HepG2 (cell line): ENCODE data around the gene SMAD2. TPM values are rescaled to one million over a fixed set of nuclear protein-coding genes. Genes with fewer than 3 reads are reported as not detected.

Experiments
- ATAC-seq: fragments of 200-7000 bp; cut with Tn5 transposase; 3 replicates; pipeline ENCODE4 v1.9.1; 2020; ENCODE audit warnings: mild to moderate bottlenecking, moderate library complexity
- BruUV-seq: library from RNA; stranded (reverse); fragments of 400-500 nt; replicated peaks from 2 replicates; lab custom pipeline; 2021; lab: Mats Ljungman, UMichigan
- CTCF ChIA-PET: fragments of 300-600 bp; formaldehyde crosslinking; extraction: SDS; loops from one replicate; lab custom pipeline; 2021; ENCODE audit warnings: low total read pairs, inconsistent platforms, low intra/inter-chr PET ratio; lab: Yijun Ruan, JAX
- POLR2A ChIA-PET: fragments of 350-600 bp; sonication (Branson Sonifier 250); formaldehyde crosslinking; loops from one replicate; lab custom pipeline; 2020; ENCODE audit warnings: antibody characterized with exemption, inconsistent platforms; lab: Yijun Ruan, JAX
- DNase-seq: peaks from one replicate; pipeline ENCODE4 v3.0.0-alpha.2; 2015; ENCODE audit warnings: low spot score
- FAIRE-seq: peaks from 3 replicates; lab custom pipeline; 2011; peaks lifted over from hg19 to GRCh38; lab: Jason Lieb, UNC
- H2AFZ ChIP-seq: one replicate; pipeline ENCODE4 v1.6.1; 2011; ENCODE audit warnings: low read length, inconsistent platforms
- H3K27ac ChIP-seq: fragments of 300-600 bp; 3 replicates; pipeline ENCODE4 v1.8.0; 2011; ENCODE audit warnings: mixed run types, mild to moderate bottlenecking, mixed read lengths, low read length, inconsistent platforms; ENCODE audit not compliant: insufficient read depth; ENCODE audit errors: extremely low read length
- H3K27me3 ChIP-seq, 2 experiments: fragments of 200-600 bp in 1 of 2; 2 replicates in 1 of 2; 3 replicates in 1 of 2; pipeline versions ENCODE4 v1.6.0 to v1.8.0; 2011; ENCODE audit warnings: low read length in 2 of 2, mild to moderate bottlenecking in 2 of 2, moderate library complexity in 2 of 2, inconsistent platforms in 1 of 2; ENCODE audit not compliant: insufficient read depth in 2 of 2, control insufficient read depth in 1 of 2
- H3K36me3 ChIP-seq, 2 experiments: fragments of 200-600 bp in 1 of 2; replicated peaks in 1 of 2; 2 replicates in 1 of 2; 3 replicates in 1 of 2; pipeline versions ENCODE4 v1.5.1 to v1.8.0; 2011; ENCODE audit warnings: low read length in 2 of 2, inconsistent platforms in 1 of 2; ENCODE audit not compliant: insufficient read depth in 2 of 2, control insufficient read depth in 1 of 2
- H3K4me1 ChIP-seq: 2 replicates; pipeline ENCODE4 v1.5.1; 2012; ENCODE audit warnings: low read length, inconsistent platforms; ENCODE audit not compliant: insufficient read depth
- H3K4me2 ChIP-seq: 2 replicates; pipeline ENCODE4 v1.6.0; 2011; ENCODE audit warnings: low read depth, low read length, inconsistent platforms
- H3K4me3 ChIP-seq, 3 experiments: fragments of 200-600 bp in 1 of 3; sonication (generic), shearing (Covaris generic) in 1 of 3; replicated peaks in 1 of 3; 2 replicates each; pipeline ENCODE4 v1.5.1; 2011 to 2016; ENCODE audit warnings: low read length in 3 of 3, inconsistent platforms in 2 of 3, low read depth in 2 of 3, mild to moderate bottlenecking in 2 of 3, control low read depth in 1 of 3, mixed read lengths in 1 of 3; ENCODE audit not compliant: insufficient read depth in 1 of 3
- H3K79me2 ChIP-seq: one replicate; pipeline ENCODE4 v1.6.1; 2011; ENCODE audit warnings: low read length, inconsistent platforms; ENCODE audit not compliant: insufficient read depth
- H3K9ac ChIP-seq: 2 replicates; pipeline ENCODE4 v1.6.0; 2011; ENCODE audit warnings: mild to moderate bottlenecking, low read depth, low read length, inconsistent platforms; ENCODE audit not compliant: insufficient read depth
- H3K9me3 ChIP-seq: 2 replicates; pipeline ENCODE4 v1.5.1; 2012; ENCODE audit warnings: mild to moderate bottlenecking, low read length
- H4K20me1 ChIP-seq: 2 replicates; pipeline ENCODE4 v1.6.0; 2011; ENCODE audit warnings: inconsistent platforms, mild to moderate bottlenecking, low read length, moderate library complexity; ENCODE audit not compliant: insufficient read depth
- BRF2 ChIP-seq: sonication (generic); formaldehyde crosslinking; IDR thresholded peaks from 2 replicates; pipeline ENCODE4 v1.8.1; 2022; ENCODE audit warnings: mild to moderate bottlenecking, missing genetic modification reagents
- HOXA9 ChIP-seq: sonication (generic); formaldehyde crosslinking; IDR thresholded peaks from 2 replicates; pipeline ENCODE4 v1.8.1; 2022; ENCODE audit warnings: missing genetic modification reagents, mild to moderate bottlenecking, moderate library complexity, borderline replicate concordance
- PATZ1 ChIP-seq: sonication (generic); formaldehyde crosslinking; IDR thresholded peaks from 2 replicates; pipeline ENCODE4 v1.4.0; 2020; ENCODE audit warnings: missing genetic modification reagents
- RXRA ChIP-seq: sonication (generic); formaldehyde crosslinking; IDR thresholded peaks from 2 replicates; pipeline ENCODE4 v1.5.1; 2020; ENCODE audit warnings: missing genetic modification reagents
- SIN3B ChIP-seq: fragments of 150-350 bp; IDR thresholded peaks from 2 replicates; pipeline ENCODE4 v1.6.1; 2014; ENCODE audit warnings: low read length
- ZBTB7B ChIP-seq: sonication (generic); formaldehyde crosslinking; IDR thresholded peaks from 2 replicates; pipeline ENCODE4 v1.4.0; 2020; ENCODE audit warnings: missing genetic modification reagents
- ZNF414 ChIP-seq: sonication (generic); formaldehyde crosslinking; IDR thresholded peaks from 2 replicates; pipeline ENCODE4 v1.5.0; 2020; ENCODE audit warnings: missing genetic modification reagents
- ZNF766 ChIP-seq: sonication (generic); formaldehyde crosslinking; IDR thresholded peaks from 2 replicates; pipeline ENCODE4 v1.5.0; 2020; ENCODE audit warnings: missing genetic modification reagents, borderline replicate concordance
- ZSCAN22 ChIP-seq: sonication (generic); formaldehyde crosslinking; IDR thresholded peaks from 2 replicates; pipeline ENCODE4 v1.4.0; 2020; ENCODE audit warnings: mild to moderate bottlenecking, missing genetic modification reagents
- WGBS: methylation state at CpG from one replicate; pipeline ENCODE4 v1.1.6; 2017; ENCODE audit warnings: low lambda C conversion rate; 5-methylcytosine and 5-hydroxymethylcytosine counted together
- in situ Hi-C: cut with HindIII; loops from 2 replicates; pipeline ENCODE4 v1.10.0; 2017; ENCODE audit warnings: low pct_unique_long_range_greater_than_20kb; ENCODE audit not compliant: extremely low pct_ligation_motif_present
- intact Hi-C: fragments of 100-400 bp; cut with micrococcal nuclease; formaldehyde crosslinking; loops from one replicate; pipeline ENCODE4 v1.10.0; 2022; ENCODE audit not compliant: unreplicated experiment
- polyA plus RNA-seq, 8 experiments: library from polyadenylated mRNA; depleted of rRNA in 3 of 8; stranded (reverse) in 7 of 8; unstranded in 1 of 8; fragments of >200 nt; fragmentation: Illumina TruSeq in 4 of 8; extraction: Trizol in 4 of 8; gene quantifications; 2 replicates each; pipeline versions ENCODE4 v1.2.1 to v1.2.3, GENCODE V29; 2011 to 2016; ENCODE audit warnings: low read depth in 4 of 8, missing spikeins in 1 of 8, mixed read lengths in 1 of 8; ENCODE audit not compliant: insufficient read depth in 1 of 8
- total RNA-seq, 5 experiments: library from RNA; depleted of rRNA; stranded (reverse); fragments of >200 nt; fragmentation: Illumina TruSeq; extraction: Trizol; gene quantifications; 2 replicates each; pipeline ENCODE4 v1.2.3, GENCODE V29; 2016; ENCODE audit warnings: low read depth in 1 of 5
- TF ChIP-seq, protein P1 (sequence below): IDR thresholded peaks from 2 replicates; pipeline ENCODE4 v1.6.1; 2012; ENCODE audit warnings: low read depth, low read length, improper control_type of control experiment

SMAD2 gene
- total and polyA plus RNA-seq, 2 of the 13 experiments (the other 11 are each of a cell fraction or from before 2014, with no cell fraction given), result 40.2 to 96.2 TPM

DNA sequence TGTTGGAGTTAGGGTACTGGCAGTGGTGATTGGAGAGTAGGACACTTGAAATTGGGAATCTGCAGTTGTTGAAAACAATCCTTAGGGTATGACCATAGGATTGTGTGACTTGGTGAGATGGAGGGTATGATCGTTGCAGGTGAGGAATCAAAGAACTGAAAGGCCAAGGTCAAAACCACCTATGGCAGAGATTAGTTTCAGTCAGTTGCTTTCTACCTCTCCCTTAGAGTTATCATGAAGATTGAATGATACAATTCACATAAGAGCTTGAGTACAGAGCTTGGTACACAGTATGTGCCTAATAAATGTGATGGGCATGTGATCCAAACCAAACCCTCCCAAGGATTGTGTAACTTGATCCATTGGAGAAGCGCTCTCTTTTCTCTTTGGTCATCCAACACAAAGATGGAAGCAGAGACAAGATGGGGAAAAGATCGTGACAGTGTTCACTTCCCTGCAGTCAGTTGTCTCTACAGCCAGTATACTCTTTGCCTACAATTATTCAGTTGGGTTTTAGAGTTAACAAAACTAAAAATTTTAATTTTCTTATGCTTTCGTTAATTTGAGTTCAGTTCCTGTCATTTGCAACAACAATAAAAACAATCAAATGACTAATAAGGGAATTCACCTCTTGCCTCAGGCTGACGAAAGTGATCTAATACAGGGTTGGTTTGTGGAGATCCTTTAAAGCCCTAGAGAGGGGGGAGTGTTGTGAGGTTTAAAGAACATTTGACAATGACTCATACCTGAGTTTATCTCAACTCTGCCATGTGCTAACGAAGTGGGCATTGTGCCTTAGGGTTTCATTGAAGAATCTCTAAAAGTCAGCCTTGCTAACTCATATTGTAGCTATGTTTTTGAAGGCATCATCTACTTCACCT, 14.8 kb upstream of the SMAD2 start:
- intact Hi-C loops, result no loop called here
- Histone ChIP-seq H3K36me3 (no peaks in the 10 kb centered on the region), H3K79me2 (no peaks in the 10 kb centered on the region), H3K27me3 (0 out of 5 replicates have a peak, but pooled peaks cover 0 to 10% of the 10 kb centered on the region in 2 experiments), H3K4me1 (no peaks in the 10 kb centered on the region), H2AFZ (no peak overlapping the region), H3K27ac (no peak overlapping the region), H3K4me3 (no peak overlapping the region), H3K4me2 (no peak overlapping the region), H4K20me1 (no peaks in the 10 kb centered on the region), H3K9me3 (no peaks in the 10 kb centered on the region), H3K9ac (no peak overlapping the region)
- in situ Hi-C loops, result no loop called here
- ChIA-PET POLR2A (no interaction called here), CTCF (no interaction called here)
- no TSS peak for BruUV-seq
- ATAC-seq (no peak), FAIRE-seq (no peak), DNase-seq (peak; percentile 2)
- 8% methylated on average over 6 of the region's 6 CpGs for WGBS
- no peak for TF ChIP-seq PATZ1 (CRISPR knock-in tag)
- no peak for TF ChIP-seq ZNF766
- no peak for TF ChIP-seq HOXA9
- TF ChIP-seq BRF2, result no peak
- no peak for TF ChIP-seq ZBTB7B (CRISPR knock-in tag)
- TF ChIP-seq ZNF414 (CRISPR knock-in tag), result no peak
- no peak for TF ChIP-seq SIN3B
- no peak for TF ChIP-seq ZSCAN22
- no peak for TF ChIP-seq RXRA (CRISPR knock-in tag)
- TF ChIP-seq, protein P1, sequence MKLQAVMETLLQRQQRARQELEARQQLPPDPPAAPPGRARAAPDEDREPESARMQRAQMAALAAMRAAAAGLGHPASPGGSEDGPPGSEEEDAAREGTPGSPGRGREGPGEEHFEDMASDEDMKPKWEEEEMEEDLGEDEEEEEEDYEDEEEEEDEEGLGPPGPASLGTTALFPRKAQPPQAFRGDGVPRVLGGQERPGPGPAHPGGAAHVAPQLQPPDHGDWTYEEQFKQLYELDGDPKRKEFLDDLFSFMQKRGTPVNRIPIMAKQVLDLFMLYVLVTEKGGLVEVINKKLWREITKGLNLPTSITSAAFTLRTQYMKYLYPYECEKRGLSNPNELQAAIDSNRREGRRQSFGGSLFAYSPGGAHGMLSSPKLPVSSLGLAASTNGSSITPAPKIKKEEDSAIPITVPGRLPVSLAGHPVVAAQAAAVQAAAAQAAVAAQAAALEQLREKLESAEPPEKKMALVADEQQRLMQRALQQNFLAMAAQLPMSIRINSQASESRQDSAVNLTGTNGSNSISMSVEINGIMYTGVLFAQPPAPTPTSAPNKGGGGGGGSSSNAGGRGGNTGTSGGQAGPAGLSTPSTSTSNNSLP, result no peak
